Amygdala (tissue), 56 donors: Measurements from ENCODE around the gene OSBPL2.

Experiments used
- DNase-seq, 56 donors: peaks; one replicate each; lab custom pipeline; 2025; lab: John Stamatoyannopoulos, UW

OSBPL2 gene

DNA sequence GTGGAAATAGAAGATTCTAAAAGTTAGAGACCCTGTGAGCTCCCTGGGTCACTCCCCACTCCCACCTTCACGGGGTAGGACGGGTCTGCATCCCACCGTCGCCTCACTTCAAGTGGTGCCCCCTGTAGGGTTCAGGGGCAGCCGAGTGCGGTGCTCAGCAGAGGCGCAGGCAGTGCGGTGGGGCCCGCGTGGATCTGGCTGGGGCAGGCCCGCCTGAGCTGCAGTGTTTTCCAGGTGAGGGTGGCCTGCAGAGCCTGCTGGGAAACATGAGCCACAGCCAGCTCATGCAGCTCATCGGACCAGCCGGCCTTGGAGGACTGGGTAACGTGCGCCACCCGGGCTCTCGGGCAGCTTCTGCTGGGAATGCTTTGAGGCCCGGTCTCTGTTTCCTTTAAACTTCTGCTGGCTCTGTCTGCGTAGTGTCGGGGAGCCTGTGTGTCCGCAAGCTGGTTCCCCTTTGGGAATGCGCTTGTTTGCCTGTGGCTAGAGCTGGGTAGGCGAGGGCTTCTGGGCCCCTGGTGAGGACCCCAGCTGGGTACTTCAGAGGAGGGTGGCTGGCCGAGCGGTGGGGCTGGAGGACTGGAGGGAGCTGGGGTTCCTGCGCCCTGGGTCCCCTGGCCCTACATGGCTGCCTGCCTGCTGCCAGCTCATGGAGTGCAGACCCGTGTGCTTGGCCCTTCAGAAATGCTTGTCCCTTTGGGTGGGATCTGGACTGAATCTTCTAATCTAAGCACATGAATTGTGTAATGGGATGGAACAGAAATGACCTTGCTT, 68.3 kb downstream of the OSBPL2 start:
- DNase-seq: no peak

DNA sequence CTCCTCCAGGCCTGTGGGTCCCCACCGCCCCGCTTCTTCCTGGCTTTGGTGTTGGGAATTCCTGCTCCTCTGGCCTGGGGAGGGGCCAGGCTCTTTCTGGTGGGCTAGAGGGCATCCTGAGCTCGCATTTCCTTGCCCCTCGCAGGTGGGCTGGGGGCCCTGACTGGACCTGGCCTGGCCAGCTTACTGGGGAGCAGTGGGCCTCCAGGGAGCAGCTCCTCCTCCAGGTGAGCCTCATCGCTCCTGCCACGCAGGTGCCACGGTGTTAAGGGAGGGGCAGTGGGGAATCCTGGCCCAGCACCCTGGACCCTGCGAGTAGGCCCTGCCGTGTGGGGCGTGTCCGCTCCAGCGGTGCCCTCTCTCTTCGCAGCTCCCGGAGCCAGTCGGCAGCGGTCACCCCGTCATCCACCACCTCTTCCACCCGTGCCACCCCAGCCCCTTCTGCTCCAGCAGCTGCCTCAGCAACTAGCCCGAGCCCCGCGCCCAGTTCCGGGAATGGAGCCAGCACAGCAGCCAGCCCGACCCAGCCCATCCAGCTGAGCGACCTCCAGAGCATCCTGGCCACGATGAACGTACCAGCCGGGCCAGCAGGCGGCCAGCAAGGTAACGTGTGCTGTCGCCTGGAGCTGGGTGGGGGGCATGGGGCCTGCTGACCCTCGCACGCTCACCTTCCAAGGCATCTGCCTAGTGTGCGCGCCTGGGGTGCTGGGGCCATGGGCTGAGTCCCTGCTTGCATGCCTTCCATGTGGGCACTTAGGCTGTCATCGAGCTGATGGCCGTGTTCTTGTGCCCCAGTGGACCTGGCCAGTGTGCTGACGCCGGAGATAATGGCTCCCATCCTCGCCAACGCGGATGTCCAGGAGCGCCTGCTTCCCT, 69.1 kb downstream of the OSBPL2 start:
- DNase-seq: no peak

DNA sequence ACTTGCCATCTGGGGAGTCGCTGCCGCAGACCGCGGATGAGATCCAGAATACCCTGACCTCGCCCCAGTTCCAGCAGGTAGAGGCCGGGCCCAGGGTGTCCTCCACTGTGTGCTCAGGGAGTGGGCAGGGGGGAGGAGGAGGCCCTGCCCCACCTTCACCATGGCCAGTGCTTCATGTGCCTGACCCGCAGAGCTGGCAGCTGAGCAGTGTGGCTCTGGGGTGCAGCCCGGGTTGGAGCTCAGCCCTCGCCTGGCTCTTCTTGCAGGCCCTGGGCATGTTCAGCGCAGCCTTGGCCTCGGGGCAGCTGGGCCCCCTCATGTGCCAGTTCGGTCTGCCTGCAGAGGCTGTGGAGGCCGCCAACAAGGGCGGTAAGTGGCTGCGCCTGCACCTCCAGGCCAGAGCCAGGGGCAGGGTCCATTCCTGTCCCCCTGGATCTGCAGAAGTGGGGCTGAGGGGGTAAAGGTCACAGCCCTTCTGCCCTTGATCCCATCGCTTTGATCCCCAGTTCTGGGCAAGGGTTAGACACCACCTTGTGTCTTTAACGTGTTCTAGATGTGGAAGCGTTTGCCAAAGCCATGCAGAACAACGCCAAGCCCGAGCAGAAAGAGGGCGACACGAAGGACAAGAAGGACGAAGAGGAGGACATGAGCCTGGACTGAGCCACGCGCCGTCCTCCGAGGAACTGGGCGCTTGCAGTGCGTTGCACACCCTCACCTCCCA, 69.9 kb downstream of the OSBPL2 start:
- peak in 19 of 56 donors; percentile 18 to 68 (median 36) for DNase-seq

DNA sequence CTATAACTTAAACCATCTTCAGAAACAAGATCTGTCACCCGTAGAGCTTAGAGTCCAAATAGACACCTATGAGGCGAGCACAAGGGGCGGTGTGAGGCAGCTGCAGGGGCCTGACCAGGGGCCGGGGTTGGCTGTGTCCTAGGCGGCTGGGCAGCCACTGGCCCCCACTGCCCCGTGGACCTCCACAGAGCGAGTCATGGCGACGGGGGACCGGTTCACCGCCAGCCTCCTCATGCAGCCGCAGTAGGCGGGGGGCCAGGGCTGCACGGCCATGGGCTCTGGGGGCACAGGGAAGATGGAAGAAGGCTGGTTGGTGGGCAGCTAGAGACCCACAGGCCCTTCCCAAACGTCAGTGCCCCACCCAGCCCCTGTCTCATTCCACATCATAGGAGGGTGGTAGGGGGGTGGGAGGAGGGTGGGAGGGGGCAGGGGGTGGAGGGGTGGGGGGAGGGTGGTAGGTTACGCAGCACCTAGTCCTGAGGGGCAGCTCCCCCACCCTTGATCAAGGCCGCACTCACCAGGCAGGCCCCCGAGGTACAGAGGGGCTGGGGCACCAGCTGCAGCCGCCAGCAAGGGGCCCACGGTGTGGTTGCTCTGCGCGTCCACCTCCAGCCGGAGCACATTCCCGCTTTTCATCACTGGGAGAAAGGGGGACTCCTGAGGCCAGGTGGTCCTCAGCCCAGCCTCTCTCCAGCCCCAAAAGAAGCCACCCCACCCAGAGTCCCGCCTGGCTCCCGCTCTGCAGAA, 71.0 kb downstream of the OSBPL2 start:
- no peak for DNase-seq

DNA sequence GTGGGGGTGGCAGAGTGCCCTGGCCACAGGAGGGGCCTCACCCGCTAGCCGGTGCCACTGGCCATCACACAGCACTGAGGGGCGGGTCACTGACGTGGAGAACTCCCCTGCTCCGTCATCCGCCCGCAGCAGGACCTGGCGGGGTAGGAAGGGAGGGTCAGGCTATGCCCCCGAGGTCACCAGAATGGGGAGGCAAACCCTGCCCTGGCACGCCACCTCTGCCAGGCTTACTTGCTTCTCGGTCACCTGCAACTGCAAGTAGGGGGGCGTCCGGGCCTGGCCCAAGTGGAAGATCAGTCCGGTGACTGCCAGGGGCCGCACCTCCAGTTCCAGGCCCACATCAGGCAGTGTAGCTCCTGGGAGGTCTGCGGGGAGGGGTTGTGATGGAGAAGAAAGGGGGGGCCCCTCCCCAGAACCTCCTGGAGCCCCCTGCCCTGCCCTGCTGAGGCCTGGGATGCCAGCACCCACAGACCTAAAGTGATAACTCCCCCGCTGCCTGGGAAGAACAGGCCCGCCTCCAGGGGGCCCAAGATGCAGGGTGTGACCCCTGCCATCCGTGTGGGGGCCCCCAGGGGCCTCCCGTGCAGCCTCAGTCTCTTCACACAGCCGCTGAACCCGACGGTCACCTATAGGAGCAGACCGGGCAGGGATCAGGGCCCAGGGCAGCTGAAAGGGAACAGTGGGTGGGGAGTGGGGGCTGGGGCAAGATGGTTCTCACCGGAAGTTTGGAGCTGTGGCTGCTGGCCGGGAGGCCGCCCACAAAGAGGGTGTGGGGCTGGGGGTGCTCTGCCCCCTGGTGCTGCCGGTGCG, 71.8 kb downstream of the OSBPL2 start:
- no peak for DNase-seq

DNA sequence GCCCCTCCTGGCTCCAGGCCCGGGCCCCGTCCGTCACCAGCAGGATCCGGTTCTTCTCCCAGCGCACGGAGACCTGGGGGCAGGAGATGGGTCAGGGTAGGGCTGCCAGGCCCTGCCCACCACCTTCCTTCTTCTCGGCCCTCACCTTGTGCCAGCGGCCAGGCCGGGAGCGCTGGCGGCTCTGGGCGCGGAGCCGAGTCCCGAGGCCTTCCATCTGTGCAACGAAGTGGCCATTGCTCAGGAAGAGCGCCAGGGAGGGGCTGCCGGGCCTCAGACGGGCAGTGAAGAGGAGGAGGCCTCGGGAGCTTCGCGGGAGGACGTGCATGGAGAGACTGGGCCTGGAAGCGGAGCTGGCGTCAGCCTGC, 72.4 kb downstream of the OSBPL2 start:
- no peak for DNase-seq

DNA sequence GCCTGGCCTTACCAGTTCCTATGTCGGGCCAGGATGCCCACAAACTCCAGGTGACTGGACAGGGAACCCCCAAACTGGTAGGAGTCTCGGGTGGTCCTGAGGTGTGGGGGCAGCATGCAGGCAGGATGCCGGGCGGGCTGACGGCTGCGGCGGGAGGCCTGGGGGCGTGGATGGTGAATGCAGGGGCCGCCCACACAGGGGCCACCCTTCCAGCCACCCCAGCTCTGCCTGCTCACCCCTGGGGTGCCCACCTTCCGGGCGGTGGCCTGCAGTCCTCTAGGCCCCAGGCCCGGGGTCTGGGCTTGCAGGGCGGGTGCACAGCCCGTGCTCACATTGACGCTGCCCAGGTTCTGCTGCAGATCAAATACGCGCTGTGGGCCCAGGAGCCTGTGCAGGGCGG, 72.8 kb downstream of the OSBPL2 start:
- no peak for DNase-seq

DNA sequence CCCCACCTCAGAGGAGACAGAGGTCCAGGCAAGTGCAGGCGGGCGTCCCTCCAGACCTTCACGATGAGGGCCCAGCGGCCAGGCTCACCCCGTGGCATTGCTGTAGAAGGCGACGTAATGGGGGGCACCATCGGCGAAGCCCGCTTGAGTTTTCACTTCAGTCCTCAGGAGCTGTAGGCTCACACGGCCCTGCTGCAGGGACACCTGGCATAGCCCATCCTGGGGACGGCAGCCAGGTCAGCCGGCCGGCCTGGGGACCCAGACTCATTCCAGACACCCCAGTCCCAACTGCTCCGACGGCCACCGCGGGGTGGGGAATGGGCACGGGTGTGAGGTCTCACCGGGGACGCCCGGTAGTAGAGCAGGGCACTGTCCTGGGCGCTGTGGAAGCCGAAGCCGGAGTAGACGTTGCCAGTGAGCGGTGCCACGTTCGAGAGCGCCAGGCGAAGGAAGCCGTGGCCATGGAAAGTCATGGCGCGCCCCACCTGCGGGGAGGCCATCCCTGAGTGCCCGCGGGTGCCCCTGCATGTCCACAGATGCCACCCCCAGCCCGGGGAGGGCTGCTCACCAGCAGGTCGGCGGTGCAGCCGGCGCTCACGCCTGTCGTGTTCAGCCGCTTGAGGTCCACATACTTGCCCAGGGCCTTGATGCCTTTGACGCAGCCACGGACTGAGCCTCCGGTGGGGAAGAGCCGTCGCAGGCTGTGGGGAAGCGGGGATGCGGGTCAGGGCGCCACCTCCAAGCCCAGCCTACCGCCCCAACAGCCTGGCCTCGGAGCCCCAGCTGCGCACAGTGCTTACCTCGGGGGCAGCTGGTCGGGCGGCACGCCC, 73.7 kb downstream of the OSBPL2 start:
- no peak for DNase-seq

DNA sequence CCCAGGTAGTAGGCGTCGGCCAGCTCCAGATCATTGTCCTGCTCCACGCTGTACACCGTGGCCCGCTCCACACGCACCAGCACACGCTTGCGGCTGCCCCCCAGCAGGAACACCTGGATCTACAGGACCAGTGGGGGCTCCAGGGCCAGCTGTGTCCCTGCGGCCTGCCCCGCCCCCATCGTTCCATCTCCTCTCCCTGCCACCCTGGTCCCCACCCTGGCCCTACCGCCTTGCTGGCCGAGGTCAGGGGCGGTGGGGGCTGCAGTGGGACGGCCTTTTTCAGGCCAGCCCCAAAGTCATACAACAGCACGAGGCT, 74.3 kb downstream of the OSBPL2 start:
- DNase-seq: no peak

DNA sequence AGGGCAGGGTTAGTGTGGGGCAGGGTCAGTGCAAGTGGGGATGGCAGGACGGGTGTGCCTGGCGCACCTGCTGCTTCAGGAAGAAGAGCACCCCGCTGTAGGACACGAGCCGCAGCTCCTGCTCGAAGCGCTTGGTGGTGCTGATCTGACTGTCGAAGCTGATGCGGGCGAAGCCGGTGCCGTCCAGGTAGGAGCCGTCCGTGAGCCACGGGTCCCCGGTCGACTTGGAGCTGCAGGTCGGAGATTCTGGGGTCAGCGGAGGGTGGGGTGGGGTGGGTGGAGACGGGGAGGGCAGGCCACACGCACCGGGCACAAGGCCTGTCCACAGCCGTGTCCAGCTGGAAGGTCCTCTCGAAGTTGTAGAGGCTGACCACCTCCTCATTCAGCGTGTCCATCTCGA, 74.7 kb downstream of the OSBPL2 start:
- no peak for DNase-seq

DNA sequence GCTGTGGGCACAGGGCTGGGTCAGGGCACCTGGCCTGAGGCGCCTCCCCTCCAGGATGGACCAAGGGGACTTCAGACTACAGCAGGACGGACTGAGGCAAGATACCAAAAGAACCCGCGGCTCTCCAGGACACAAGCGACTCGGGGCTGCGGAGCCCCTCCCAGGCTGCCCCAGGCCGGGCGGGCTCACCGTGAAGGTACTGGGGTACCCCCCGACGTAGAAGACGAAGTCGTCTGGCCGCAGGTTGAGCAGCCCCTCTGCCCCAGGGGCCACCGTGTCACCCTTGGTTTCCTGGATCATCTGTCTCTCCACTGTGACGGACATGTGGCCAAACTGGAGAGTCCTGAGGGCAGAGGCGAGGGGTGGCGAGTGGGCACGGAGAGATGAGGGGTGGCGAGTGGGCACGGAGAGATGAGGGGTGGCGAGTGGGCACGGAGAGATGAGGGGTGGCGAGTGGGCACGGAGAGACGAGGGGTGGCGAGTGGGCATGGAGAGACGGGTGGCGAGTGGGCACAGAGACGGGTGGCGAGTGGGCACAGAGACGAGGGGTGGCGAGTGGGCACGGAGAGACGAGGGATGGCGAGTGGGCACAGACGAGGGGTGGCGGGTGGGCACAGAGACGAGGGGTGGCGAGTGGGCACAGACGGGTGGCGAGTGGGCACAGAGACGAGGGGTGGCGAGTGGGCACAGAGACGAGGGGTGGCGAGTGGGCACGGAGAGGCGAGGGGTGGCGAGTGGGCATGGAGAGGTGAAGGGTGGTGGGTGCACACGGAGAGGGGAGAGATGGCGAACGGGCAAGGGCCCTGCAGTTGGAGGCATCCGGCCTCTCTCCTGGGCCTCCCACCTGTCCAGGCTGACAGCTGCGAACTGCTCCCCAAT, 75.4 kb downstream of the OSBPL2 start:
- DNase-seq: no peak

DNA sequence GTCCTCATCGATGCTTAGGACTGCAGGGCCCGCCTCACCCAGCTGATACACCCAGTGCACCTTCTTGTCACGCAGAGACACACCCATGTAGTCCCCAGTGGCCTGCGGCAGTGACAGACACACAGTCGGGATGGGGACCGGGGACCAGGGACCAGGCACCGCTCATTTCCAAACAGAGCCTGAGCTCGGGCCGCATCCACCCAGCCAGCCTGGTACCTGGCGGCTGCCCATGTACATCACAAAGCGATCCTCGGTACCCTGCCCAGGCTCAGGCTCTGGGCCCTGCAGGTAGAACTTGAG, 76.0 kb downstream of the OSBPL2 start:
- DNase-seq: no peak

DNA sequence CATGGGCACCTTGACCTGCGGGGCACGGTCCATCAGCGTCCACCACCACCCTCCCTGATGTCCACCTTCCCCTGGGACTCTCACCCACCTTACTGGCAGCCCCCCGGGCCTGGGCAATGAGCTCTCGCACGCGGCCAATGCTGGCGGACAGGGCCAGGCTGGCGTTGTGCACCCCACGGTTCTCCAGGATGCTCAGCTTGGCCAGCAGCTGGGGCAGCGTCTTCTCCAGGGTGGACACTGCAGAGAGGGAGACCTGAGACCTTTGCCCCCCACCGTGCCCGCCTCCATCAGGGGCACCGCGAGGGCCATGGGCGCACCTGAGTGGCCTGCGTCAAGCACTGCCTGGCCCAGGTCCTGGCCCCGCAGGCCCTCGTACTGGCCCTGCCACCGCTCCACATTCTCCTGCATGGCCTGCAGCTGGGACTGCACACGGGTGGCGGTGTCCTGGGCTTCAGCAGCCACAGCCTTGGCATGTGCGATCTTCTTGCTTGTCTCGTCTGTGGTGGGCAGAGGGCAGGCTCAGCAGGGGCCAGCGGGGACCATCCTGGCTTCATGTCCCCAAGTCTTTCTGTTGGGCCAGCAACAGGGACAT, 76.5 kb downstream of the OSBPL2 start:
- DNase-seq: no peak

DNA sequence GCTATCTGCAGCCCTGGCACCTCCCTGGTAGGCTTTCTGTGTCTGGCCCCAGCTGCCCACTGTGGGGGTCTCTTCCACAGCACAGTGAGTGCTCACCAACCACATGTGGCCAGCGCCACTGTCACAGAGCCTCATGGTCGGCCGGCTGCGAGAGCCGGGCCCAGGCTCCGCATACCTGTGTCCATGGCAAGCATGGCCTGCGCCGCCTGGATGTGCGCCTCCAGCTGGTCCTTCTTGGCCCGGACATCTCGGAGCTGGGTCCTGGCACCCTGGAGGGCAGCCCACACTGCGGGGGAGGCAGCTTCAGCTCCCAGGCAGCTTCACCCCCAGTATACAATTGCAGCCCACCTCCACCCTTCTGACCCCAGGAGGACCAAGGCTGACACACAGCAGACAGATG, 77.5 kb downstream of the OSBPL2 start:
- no peak for DNase-seq

DNA sequence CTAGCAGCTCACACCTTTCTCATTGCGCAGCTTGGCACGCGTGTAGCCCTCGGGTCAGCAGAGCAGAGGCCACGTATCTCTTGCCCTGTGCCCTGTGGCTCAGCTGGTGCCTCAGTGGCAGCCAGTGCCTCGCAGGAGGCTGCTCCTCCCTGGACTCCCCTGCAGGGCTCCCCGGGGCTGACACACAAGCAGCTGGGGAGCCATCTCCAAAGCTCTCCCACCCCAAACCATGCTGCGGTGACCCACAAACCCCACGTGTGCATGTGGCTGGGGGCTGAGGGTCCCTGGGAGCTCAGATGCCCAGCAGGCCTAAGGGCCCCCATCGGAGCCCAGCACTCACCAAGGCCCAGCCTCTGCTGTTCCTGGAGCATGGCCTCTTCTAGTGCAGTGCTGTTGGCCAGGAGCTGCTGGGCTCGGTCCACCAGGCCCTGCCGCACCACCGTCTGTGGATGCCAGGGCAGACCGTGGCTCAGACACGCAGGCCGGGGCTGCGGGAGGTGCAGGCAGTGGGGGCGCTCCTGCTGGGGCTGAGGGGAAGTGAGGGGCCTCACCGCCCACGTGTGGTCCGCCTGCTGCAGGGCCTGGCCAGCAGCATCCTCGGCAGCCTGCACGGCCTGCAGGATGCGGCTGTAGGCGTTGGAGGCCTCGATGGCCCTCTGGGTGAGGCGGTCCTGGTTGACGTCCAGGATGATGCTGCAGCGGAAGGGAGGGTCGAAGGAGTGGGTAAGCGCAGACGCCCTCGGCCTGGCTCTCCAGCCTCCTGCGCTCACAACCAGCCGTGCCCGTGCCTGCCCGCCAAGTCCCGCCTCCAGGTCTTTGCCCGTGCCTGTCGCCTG, 78.2 kb downstream of the OSBPL2 start:
- DNase-seq: peak in 3 of 56 donors; percentile 8 to 17 (median 11)

DNA sequence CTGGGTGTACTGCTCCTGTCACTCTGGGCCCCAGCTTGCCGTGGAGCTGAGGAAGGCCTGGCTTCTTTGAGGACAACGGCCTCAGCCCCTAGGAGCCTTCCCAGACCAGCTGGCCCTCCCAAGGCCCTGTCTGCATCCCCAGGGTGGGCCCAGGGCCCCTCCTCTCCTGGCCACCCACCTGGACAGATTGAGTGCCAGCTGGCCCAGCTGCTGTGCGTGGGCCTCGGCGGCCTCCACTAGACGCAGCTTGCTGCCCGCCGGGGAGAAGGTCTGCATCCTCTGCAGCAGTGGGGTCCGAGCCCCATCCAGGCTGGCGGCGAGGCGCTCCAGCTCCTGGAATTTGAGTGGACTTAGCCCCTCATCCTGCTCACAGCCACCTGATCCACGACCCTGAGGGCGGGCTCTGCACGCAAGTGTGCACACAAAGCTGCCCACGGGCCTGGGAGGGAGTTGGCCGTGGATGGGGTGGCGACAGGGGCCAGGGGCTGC, 78.9 kb downstream of the OSBPL2 start:
- peak in 1 of 56 donors; percentile 18 for DNase-seq
